Activated CD8-positive, alpha-beta memory T cell treated with anti-CD3 and anti-CD28 coated beads for 36 hours (primary cell): Measurements from ENCODE around the gene CEACAM19. TPM values are rescaled to one million over a fixed set of nuclear protein-coding genes. Genes with fewer than 3 reads are reported as not detected.

Experiments
- CTCF ChIA-PET: fragments of 350-600 bp; sonication (Branson Sonifier 250); formaldehyde crosslinking; loops from one replicate; lab custom pipeline; 2021; ENCODE audit warnings: antibody characterized with exemption; lab: Charles Lee
- POLR2A ChIA-PET: fragments of 350-600 bp; sonication (Branson Sonifier 250); formaldehyde crosslinking; loops from one replicate; lab custom pipeline; 2021; ENCODE audit warnings: antibody characterized with exemption; lab: Charles Lee
- total RNA-seq, 2 experiments: library from RNA; stranded (reverse); gene quantifications; one replicate each; pipeline ENCODE4 v1.2.3, GENCODE V29; 2021

CEACAM19 gene
- total RNA-seq, 2 experiments from 2014 or later = 0.13 to 0.23 TPM

- CTCF ChIA-PET = no interaction called here
- POLR2A ChIA-PET = interaction anchor here (0.6 kb wide), 1 partner anchor 310 kb away, joined by 3 read pairs; no protein-coding TSS in a partner anchor
These were observed 26.8 kb upstream of the CEACAM19 start for GRCh38 chr19:44644402-44645016.

DNA sequence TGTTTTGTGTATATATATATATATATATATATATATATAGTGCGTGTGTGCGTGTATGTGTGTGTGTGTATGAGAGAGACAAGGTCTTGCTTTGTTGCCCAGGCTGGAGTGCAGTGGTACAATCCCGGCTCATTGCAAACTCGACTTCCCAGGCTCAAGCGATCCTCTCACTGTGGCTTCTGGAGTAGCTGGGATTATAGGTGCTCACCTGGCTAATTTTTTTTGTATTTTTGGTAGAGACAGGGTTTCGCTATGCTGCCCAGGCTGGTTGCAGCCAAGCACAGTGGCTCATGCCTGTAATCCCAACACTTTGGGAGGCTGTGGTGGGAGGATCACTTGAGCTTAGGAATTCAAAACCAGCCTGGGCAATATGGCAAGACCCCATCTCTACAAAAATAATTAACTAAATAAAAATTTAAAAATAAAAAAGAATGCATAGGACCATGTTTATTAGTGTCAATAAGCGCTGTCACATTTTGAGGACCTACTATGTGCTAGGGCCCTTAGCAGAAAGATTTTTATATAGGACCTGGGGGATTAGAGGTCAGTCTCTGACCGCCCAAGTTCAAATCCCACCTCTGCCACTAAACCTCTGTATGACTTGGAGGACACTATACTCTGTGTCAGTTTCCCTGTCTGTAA, 25.8 kb upstream of the CEACAM19 start:
- ChIA-PET POLR2A (no interaction called here), CTCF (interaction anchor here (1.5 kb wide), 1 partner anchor 12 kb away, joined by 3 read pairs; no protein-coding TSS in a partner anchor)

GRCh38 chr19:44646049-44646416, 25.2 kb upstream of the CEACAM19 start:
- ChIA-PET POLR2A (no interaction called here), CTCF (interaction anchor here (1.5 kb wide), 1 partner anchor 11 kb away, joined by 3 read pairs; no protein-coding TSS in a partner anchor)

DNA sequence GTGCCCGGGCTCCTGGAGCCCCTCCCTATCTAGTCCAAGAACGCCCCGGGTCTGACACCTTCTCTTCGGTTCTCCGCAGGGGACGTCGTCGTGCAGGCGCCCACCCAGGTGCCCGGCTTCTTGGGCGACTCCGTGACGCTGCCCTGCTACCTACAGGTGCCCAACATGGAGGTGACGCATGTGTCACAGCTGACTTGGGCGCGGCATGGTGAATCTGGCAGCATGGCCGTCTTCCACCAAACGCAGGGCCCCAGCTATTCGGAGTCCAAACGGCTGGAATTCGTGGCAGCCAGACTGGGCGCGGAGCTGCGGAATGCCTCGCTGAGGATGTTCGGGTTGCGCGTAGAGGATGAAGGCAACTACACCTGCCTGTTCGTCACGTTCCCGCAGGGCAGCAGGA, 24.1 kb upstream of the CEACAM19 start:
- ChIA-PET POLR2A (no interaction called here), CTCF (no interaction called here)

GRCh38 chr19:44648631-44649251, 22.5 kb upstream of the CEACAM19 start:
- CTCF ChIA-PET = no interaction called here

DNA sequence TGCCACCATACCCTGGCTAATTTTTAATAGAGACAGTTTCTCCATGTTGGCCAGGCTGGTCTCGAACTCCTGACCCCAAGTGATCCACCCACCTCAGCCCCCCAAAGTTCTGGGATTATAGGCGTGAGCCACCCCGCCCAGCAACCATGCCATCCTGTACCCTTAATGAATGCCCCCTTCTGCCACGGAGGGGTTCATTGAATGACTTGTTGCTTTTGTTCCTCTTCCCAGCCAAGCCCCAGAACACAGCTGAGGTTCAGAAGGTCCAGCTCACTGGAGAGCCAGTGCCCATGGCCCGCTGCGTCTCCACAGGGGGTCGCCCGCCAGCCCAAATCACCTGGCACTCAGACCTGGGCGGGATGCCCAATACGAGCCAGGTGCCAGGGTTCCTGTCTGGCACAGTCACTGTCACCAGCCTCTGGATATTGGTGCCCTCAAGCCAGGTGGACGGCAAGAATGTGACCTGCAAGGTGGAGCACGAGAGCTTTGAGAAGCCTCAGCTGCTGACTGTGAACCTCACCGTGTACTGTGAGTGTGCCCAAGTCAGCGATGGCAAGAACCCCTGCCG, 21.6 kb upstream of the CEACAM19 start:
- POLR2A ChIA-PET = no interaction called here
- CTCF ChIA-PET = no interaction called here

More at GRCh38 chr19:44648631-44649251, 22.5 kb upstream of the CEACAM19 start:
- POLR2A ChIA-PET = interaction anchor here (0.5 kb wide), 1 partner anchor 18 kb away, joined by 3 read pairs; no protein-coding TSS in a partner anchor

GRCh38 chr19:44653343-44653742, 17.9 kb upstream of the CEACAM19 start:
- ChIA-PET POLR2A (no interaction called here), CTCF (interaction anchor here (1.0 to 1.7 kb wide), 2 partner anchors 83 to 117 kb away, joined by 3 to 4 read pairs; no protein-coding TSS in a partner anchor)

DNA sequence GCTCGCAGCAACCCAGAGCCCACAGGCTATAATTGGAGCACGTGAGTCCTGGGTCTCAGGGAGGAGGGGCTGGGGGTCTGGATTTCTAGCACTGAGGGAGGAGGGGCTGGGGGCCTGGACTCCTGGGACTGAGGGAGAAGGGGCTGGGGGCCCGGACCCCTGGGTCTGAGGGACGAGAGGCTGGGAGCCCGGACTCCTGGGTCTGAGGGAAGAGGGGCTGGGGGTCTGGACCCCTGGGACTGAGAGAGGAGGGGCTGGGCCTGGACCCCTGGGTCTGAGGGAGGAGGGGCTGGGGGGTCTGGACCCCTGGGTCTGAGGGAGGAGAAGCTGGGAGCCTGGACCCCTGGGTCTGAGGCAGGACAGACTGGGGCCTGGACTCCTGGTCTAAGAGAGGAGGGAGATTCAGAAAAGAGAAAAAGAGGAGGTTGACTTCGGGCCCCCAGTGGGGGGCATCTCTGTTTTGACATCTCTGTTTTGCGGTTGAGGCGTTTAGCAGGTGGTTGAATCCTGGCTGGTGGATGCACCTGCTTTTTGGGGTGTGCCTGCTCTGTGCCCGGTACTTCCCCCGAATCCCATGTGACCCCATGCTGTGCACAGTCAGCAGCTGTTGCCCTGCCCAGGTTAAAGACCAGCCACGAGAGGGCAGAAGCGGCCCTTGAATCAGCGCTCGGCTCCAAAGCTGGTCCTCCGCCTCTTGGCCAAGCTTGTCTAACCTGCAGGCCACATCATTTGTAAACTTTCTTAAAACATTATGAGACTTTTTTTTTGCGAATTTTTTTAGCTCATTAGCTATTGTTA, 17.1 kb upstream of the CEACAM19 start:
- CTCF ChIA-PET = interaction anchor here (0.7 to 1.1 kb wide), 3 partner anchors 36 to 117 kb away, joined by 3 read pairs; no protein-coding TSS in a partner anchor
- POLR2A ChIA-PET = no interaction called here

GRCh38 chr19:44657211-44657921, 13.9 kb upstream of the CEACAM19 start:
- POLR2A ChIA-PET = no interaction called here

GRCh38 chr19:44658069-44658733, 13.1 kb upstream of the CEACAM19 start:
- ChIA-PET CTCF (interaction anchor here (1.2 to 1.4 kb wide), 2 partner anchors 12 to 306 kb away, joined by 3 read pairs; no protein-coding TSS in a partner anchor), POLR2A (no interaction called here)

More at GRCh38 chr19:44657211-44657921, 13.9 kb upstream of the CEACAM19 start:
- CTCF ChIA-PET = interaction anchor here (0.6 to 1.6 kb wide), 9 partner anchors 8 to 307 kb away, joined by 3 to 6 read pairs (median 3); no protein-coding TSS in a partner anchor

GRCh38 chr19:44660081-44660480, 11.2 kb upstream of the CEACAM19 start:
- ChIA-PET POLR2A (no interaction called here), CTCF (interaction anchor here (0.8 kb wide), 1 partner anchor 29 kb away, joined by 3 read pairs; no protein-coding TSS in a partner anchor)

GRCh38 chr19:44661205-44661604, 10.1 kb upstream of the CEACAM19 start:
- CTCF ChIA-PET = no interaction called here
- POLR2A ChIA-PET = no interaction called here

- ChIA-PET POLR2A (no interaction called here), CTCF (no interaction called here)
These were observed 9.4 kb upstream of the CEACAM19 start for GRCh38 chr19:44661904-44662303.

GRCh38 chr19:44662691-44663385, 8.4 kb upstream of the CEACAM19 start:
- CTCF ChIA-PET = no interaction called here
- POLR2A ChIA-PET = no interaction called here

DNA sequence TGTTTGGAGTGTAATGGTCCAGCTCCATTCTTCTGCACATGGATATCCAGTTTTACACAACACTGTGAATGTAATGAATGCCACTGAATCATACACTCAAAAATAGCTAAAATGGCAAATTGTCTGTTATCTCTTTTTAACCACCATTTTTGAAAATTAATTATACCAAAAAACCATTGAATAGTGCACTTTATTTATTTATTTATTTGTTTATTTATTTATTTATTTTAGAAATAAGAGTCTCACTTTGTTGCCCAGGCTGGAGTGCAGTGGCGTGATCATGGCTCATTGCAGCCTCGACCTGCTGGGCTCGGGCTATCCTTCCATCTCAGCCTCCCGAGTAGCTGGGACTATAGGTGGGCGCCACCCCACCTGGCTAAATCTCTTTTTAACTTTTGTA, 7.3 kb upstream of the CEACAM19 start:
- POLR2A ChIA-PET = interaction anchor here (0.5 kb wide), 1 partner anchor 116 kb away, joined by 6 read pairs; no protein-coding TSS in a partner anchor
- CTCF ChIA-PET = no interaction called here

DNA sequence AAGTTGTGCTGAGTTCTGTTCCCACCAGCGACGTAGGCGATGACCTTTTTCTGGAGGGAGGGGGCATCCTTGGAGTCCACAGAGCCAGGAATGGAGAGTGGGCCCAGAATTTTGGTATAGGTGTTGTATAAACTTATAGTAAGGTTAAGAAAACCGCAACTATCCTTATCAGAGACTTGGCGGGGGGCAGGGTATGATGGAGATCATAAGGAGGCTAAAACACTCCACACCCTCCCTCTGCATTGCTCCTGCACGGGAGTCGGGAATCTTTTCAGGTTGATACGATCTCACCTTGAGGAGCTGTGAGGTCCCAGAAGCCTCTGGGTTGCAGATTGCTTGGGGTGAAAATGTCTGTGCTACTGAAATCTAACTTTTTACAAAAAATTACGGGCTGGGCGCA, 6.3 kb upstream of the CEACAM19 start:
- CTCF ChIA-PET = interaction anchor here (1.1 kb wide), 1 partner anchor 8 kb away, joined by 4 read pairs; no protein-coding TSS in a partner anchor
- POLR2A ChIA-PET = no interaction called here
